Transverse colon (tissue), 4 donors: ENCODE data around the gene GPR89B.
"Not testable (repeated sequence)": the region's sequence is repeated elsewhere in the genome, so short reads cannot be mapped to it uniquely, and the experiment has no call there.

ENCODE experiments used
- POLR2A ChIP-seq: fragments of 450-650 bp; IDR thresholded peaks from one replicate; pipeline ENCODE4 v1.6.1; 2016; ENCODE audit warnings: antibody characterized with exemption, mild to moderate bottlenecking, moderate library complexity
- POLR2AphosphoS5 ChIP-seq, 3 donors: sonication (generic); formaldehyde crosslinking; IDR thresholded peaks; one replicate each; pipeline ENCODE4 v1.6.1; 2016; ENCODE audit warnings: antibody characterized with exemption in 3 of 3
- TF ChIP-seq, protein P1 (sequence below), 5 experiments: fragments of 200-600 bp in 3 of 5; fragments of 450-650 bp in 2 of 5; sonication (generic) in 3 of 5; IDR thresholded peaks; 1 replicate in 2 of 5; 2 replicates in 3 of 5; pipeline ENCODE4 v1.5.1; 2016 to 2017; ENCODE audit warnings: antibody characterized with exemption in 5 of 5, inconsistent platforms in 3 of 5, mild to moderate bottlenecking in 2 of 5, moderate library complexity in 1 of 5

DNA sequence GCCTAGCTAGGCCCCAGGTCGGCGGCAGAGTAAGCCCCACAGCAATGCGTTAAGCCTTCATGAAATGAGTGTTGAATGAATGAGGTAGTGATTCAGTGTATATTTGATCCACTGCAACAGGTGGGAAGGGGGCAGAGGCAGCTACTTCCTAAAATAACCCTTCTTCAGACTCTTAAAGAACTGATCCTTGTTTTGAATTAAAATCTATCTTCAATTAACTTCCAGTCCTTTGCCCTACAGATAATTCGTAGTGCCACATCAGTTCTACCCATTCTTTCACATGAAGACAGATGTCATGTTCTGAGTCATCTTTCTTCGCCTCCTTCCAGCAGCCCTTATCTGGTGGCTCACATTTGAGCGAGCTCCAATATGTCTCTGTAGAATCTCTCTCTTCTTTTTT, 1.0 kb upstream of the GPR89B start:
- not testable (repeated sequence) for TF ChIP-seq POLR2A; POLR2AphosphoS5 (IDR thresholded peaks at IDR 0.05)
- TF ChIP-seq, protein P1, sequence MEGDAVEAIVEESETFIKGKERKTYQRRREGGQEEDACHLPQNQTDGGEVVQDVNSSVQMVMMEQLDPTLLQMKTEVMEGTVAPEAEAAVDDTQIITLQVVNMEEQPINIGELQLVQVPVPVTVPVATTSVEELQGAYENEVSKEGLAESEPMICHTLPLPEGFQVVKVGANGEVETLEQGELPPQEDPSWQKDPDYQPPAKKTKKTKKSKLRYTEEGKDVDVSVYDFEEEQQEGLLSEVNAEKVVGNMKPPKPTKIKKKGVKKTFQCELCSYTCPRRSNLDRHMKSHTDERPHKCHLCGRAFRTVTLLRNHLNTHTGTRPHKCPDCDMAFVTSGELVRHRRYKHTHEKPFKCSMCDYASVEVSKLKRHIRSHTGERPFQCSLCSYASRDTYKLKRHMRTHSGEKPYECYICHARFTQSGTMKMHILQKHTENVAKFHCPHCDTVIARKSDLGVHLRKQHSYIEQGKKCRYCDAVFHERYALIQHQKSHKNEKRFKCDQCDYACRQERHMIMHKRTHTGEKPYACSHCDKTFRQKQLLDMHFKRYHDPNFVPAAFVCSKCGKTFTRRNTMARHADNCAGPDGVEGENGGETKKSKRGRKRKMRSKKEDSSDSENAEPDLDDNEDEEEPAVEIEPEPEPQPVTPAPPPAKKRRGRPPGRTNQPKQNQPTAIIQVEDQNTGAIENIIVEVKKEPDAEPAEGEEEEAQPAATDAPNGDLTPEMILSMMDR (IDR thresholded peaks at IDR 0.05) = not testable (repeated sequence)
